Embryonic facial prominence (tissue), 1 donor: ENCODE data around the gene EPHB3.

ENCODE experiments used
- DNase-seq: peaks from one replicate; pipeline ENCODE4 v3.0.0-alpha.2; 2016; ENCODE audit errors: extremely low spot score

The EPHB3 gene

DNA sequence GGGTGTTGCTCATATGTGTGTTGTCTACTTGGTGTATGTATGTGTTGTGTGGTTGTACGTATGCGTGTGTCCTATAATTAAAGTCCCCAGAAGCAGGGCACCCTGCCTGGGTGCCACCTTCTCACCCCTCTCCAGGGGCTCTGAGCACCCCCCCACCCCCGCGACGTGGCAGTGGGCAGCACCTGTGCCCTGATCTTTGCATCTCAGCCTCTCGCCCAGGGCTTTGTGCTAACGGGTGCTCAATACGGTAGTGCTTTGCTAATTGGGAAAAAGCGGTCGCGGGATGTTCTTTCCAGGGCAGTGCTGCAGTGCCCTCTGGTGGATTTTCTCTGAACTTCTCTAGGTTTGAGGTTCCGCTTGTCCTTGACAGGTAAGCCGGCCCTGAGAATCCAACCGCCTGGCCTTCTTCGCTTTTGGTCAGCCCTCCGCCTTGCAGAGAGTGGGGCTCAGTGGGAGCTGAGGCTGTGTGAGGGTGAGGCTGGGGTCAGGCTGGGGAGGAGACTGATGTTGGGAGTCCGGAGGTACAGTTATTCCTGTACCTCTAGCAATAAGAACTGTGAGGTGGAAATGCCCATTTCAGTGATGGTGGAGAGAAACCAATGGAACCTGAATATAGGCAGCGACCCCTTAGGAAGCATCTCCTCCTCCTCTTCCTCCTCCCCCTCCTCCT lies 17.6 kb upstream of the EPHB3 start:
- DNase-seq, result peak; percentile 71

GRCh38 chr3:184544513-184544861 lies 17.1 kb upstream of the EPHB3 start:
- no peak for DNase-seq

GRCh38 chr3:184545769-184546168 lies 15.8 kb upstream of the EPHB3 start:
- no peak for DNase-seq

GRCh38 chr3:184546252-184546651 lies 15.3 kb upstream of the EPHB3 start:
- DNase-seq, result no peak

- no peak for DNase-seq
Observed at GRCh38 chr3:184549796-184550577, 11.6 kb upstream of the EPHB3 start.

- DNase-seq, result no peak
Observed at GRCh38 chr3:184551103-184551502, 10.5 kb upstream of the EPHB3 start.

DNA sequence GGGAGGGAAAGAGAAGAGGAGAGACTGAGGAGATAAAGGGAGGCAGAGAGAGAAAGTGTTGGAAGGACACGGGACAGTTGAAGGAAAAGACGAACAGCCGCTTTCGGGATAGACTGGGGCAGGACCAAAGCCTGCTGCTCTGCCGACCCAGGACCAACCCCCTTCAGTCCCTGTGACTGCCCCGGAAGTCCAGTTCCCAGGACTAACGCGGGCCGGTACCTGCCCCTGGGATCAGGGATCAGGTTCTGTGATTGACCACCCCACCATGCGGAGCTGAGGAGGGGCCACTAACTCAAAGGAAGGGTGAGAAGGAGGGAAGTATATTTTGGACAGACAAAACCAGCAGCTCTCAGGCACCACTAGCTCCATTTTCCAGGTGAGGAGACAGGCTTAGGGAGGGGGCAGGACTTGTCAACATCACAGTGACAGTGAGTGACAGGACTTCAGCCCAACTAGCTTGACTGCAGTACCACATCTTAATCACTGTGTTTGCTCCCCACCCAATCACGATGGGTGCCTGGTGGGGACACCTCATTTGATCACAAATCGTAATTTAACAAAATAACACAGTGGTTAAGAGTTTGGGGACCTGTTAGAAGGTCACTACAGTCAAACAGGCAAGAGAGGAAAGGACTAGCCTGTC lies 9.8 kb upstream of the EPHB3 start:
- no peak for DNase-seq

DNA sequence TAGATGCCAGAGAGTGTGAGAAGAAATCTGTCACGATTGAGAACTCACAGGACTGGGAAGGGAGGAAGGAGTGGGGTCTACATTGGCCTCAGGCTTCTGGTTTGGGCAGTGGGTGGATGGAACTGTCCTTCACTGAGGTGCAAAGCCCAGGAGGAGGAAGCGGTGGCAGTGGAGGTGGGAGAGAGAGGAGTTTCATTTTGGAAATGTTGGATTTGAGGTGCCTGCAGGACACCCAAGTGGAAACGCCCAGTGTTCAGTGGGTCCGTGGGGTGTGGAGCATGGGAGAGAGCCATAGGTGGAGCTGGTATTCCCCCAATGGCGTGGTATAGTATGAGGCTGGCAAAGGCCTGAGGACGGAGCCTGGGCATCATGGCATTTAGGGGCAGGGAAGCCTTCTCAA lies 9.3 kb upstream of the EPHB3 start:
- DNase-seq, result no peak

GRCh38 chr3:184552863-184553262 lies 8.7 kb upstream of the EPHB3 start:
- DNase-seq, result no peak

DNA sequence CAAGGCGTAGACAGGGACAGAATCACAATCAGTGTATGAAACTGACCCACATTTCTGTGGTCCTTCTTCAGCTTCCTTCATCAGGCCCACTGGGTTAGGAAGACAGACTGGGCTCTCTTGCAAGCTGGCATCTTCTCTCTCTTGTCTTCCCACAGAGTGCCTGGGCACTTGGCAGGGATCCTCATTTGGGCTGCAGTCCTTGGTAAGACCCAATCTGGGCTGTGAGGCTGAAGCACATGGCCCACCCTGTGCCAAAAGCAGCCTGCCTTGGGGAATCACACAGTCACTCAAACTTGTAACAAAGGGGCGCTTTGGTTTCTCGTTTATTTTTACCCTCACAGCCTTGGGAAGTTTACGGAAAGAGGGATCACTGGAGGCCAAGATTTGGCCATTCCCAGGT lies 8.2 kb upstream of the EPHB3 start:
- no peak for DNase-seq

GRCh38 chr3:184554461-184554860 lies 7.1 kb upstream of the EPHB3 start:
- DNase-seq, result no peak

DNA sequence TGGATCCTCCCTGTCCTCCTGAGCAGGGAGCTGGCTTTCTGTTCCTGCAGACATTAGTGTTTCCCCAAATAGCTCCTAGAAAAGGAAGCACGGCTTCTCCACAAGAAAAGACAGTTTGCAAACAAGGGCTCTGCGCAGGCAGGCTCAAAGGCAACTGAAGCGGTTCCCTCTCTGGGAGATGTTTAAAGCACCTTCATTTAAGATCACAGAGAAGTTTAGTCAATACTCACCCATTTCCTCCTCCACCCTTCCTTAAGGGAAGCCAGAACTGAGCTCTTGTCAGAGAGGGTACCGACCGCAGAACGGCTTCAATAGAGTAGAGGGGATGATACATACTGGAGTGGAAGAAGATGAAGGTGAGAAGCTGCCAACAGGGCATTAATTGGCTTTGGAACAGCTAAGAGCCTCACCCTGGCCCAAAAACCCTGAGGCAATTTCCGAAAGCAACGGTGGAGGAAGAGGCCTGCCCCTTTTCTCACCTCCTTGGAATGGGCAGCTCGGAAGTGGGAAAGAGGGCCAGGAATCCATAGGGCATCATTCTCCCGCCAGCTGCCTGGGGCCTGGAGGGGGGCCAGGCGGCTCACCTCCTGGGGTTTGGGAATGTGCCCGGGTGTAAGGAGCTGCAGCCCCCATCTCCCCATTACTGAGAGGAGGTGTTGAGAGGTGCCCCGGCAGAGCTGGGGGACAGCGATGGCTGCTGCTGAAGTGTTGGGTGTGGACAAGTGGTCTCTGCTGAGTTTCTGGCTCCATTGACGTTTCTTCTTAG lies 4.8 kb upstream of the EPHB3 start:
- DNase-seq, result no peak

- no peak for DNase-seq
Observed at GRCh38 chr3:184557348-184557950, 4.1 kb upstream of the EPHB3 start.

DNA sequence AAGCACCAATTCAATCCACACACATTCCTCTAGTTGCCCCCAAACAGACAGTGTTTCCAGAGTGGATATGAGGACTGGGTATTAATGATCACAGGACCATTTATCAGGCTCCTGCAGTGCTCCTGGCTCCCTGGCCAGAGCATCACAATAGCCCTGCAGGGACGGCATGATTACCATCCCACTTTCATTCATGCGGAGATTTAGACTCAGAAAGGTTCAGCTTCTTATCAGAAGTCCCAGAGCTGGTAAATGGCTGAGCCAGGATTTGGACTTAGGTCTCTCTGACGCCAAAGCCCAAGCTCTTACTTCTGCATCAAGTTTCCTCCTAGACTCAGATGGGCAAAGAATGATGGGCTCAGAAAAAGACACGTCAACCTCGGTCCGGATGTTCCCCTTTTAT lies 2.9 kb upstream of the EPHB3 start:
- DNase-seq, result no peak

- DNase-seq, result no peak
Observed at GRCh38 chr3:184559336-184559735, 2.2 kb upstream of the EPHB3 start.

GRCh38 chr3:184560531-184560930 lies 1.1 kb upstream of the EPHB3 start:
- DNase-seq, result no peak

GRCh38 chr3:184561913-184562877 lies 610 bp downstream of the EPHB3 start:
- no peak for DNase-seq

- DNase-seq, result no peak
Observed at GRCh38 chr3:184562878-184563560, 1.4 kb downstream of the EPHB3 start.

DNA sequence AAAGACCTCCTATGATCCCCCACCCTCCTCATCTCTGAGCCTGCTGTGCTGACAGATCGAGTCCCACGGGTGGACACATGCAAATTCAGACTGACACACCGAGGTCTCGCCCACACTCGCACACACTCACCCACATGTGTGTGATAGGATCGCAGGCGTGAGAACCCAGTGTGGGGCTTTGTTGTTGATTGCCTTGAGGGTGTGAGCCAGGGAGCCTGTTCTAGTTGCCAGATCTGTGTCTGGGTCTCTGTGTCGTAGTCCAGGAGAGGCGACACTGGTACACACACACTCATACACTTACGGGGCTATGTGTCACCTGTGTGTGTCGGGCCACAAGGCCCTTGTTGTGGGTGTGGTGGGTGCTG lies 2.0 kb downstream of the EPHB3 start:
- no peak for DNase-seq
